Occipital lobe (tissue), 2 donors: Measurements from ENCODE around the gene SLC6A1. TPM values are rescaled to one million over a fixed set of nuclear protein-coding genes. Genes with fewer than 3 reads are reported as not detected.

ENCODE experiments used
- DNase-seq: peaks from one replicate; lab custom pipeline; 2025; lab: John Stamatoyannopoulos, UW
- total RNA-seq: library from RNA; depleted of rRNA; stranded (reverse); fragments of >200 nt; gene quantifications from one replicate; pipeline ENCODE4 v1.2.3, GENCODE V29; 2014

Gene SLC6A1
- total RNA-seq, 1 donor from 2014 or later = 61.1 TPM

DNA sequence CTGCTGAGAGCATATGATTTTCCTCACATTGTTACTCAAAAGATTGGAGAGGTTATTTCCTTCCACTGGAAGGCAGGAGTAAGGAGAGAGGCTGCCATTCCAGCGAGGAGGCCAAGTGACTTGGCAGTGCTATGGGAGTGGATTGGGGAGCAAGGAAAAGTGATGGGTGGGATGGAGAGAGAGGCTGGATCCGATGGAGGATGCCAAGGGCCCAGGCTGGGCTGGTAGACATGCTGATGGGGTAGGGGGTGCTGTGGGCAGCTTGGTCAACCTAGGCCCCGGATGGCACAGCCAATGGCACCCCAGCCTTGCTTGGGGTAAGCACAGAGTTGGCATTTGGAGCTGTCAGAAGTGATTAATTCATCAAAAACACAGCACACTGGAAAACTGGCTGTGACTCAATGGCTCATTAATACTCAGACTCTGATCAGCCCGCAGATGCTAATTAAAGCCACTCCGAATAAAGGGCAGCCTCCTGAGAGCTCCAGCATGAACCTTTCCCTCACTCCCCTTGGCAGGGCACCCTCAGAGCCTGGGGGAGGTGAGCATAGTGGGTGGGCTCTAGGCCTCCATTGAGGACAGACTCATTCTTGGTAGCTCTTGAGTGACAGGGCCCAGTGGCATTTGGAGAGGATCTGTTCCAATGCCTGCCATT is 22.1 kb upstream of the SLC6A1 start:
- DNase-seq = no peak

DNA sequence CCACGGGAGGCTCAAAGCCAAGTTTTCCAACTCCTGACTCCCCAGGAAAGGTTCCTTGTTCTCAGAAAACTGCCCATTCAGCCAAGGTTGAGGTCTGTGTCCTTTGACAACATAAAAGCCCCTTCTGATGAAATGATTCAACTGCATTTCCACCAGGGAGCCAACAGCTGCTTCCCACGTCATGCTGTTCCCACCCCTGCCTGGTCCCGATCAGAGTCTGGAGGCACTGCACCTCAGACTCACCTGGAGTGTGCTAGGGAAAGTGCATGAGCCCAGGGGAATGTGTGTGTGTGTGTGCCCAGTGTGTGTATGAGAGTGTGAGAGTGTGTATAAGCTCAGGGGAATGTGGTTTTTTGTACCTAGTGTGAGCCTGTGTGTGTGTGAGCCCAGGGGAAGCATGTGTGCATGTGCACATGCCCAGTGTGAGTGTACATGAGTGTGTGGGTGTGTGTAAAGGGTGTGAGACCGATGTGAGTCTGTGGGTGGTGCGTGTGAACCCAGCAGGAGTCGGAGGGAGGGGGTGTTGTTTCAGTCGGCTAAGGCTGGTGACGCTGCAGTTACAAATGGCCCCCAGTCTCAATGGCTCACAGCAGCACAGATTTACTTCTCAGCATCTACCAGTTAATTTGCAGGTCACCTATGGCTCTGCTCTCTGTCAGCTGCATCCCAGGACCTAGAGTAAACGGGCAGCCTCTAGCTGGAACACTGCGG is 20.3 kb upstream of the SLC6A1 start:
- no peak for DNase-seq

DNA sequence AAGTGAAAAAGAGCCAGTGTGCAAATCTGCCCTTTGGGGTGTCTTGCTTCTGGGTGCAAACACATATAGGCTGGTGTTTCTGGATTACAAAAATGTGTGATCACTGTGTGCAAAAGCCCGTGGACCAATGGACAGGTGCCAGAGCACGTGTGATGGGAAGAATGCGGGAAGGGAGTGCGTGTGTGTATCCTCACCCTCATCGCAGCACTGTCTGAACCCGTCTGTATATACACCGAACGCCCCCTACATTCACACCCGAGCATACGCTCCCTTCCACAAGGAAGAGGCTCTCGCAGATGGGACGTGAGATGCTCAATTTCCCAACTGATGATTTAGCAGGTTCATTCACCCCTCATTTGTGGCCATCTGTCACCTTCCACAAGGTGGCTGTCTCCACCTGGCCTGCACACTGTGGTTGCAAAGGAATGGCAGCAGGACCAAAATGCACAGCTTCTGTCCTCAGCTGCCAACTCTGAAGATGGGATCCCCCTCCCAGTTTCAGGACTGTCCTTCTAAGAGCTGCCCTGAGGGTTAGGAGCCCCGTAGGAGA is 19.4 kb upstream of the SLC6A1 start:
- no peak for DNase-seq

DNA sequence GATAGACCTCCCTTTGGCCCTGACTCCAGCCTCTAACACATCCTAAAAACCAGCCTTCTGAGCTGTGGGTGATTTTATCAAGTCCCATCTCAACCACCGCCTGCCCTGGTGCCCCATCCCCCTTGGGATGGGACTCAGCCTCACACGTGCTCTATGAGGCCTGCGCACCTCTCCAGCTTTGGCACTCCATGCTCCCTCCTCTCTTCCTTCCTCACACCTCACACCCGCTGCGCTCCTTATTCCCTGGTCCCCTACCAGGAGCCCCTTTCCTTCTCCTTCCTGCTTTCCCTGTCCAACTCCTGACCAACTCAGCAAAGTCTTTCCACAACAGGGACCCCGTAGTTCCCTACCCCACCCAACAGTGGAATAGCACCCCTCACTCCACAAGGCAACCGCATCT is 18.4 kb upstream of the SLC6A1 start:
- no peak for DNase-seq

DNA sequence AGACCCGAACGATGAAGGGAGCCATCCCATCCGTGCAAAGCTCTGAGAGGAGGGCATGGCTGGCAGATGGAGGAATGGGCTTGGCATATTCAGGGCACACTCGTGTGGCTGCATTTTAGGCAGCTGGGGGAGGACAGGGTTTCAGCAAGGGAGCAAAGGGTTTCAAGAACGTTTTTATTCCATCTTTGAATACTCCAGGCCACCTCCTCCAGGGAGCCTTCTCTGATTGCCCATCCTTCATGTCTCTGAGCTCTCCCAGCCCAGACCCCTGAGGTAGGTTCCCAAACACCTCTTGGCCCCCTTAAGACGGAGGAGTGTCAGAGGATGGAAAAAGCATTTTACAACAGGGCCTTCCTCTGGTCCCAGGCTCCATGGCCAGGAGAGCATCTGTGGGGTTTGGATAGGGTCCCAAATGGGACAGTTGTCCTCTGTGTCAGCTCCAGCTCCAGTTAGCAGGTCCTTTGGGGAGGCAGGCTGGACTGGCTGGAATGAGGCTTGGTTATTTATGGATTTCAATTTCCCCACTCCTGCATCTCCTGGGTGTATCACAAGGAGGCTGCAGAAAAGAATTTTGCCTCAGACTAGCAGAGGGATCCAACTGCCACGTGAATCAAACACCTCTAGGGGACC is 17.7 kb upstream of the SLC6A1 start:
- DNase-seq = no peak

DNA sequence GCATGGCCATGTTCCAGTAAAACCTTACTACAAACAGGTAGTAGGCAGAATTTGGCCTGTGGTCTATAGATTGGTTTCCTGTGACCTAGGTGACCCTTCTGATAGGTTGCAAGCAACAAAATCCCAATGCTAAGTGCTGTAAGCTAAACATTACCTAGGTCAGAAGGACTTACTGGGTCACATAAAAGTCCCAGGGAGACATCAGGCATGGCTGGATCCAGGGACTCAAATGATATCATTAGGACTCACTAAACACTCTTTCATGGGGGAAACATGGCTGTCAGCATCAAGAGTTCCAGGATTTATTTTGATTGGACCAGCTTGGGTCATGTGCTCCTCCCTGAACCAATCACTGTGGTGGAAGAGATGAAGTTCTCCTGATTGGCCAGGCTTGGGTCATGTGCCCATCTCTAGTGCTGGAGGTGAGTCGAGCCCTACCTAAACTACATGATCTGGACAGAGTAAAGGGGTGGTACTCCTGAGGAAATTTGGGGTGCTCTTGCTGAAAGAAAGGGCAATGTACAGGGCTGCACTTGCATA is 16.8 kb upstream of the SLC6A1 start:
- DNase-seq = no peak

DNA sequence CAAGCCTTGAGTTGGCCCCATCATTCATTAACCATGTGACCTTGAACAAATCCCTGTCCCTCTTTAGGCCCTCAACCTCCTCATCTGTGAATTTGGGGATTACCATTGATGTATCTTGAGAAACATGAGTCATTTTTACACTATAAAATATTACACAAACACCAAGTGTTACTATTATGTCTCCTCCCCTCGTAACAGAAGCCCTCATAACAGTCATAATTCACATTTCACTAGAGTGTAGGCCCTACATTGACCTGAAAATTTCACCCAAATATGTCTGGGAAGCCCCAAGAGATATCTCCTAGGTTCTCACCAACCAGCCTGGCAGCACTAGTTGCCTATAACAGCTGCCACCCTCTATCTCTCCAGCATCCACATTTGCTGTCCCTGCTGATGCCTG is 15.8 kb upstream of the SLC6A1 start:
- DNase-seq = no peak

DNA sequence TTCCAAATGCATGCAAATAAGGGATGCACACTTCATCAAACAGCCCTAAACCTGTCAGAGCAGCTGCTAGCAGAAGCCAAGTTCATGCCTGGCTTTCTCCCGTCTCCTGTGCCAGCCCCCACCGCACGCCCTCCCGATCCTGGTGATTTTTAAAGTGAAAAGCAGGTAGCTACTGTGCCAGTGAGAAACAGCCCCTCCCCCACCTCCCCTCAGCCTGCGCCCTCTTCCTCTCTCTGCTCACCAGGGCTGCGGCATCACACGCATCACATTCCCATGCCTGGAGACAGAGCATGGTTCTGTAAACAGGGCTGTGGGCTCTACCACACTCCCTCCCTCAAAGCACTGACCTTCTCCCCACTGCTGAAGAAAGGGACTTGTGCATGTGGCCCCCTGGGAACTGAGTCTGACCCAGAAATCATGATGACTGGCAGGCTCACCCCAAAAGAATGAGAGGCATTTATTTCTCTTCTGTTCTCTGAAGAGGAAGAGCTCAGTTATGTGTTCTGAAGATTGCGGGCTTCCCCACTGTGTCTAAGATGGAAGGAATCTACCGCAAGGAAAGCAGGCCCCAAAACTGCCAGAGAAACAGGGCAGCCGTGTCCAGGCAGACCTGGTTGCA is 14.5 kb upstream of the SLC6A1 start:
- no peak for DNase-seq

DNA sequence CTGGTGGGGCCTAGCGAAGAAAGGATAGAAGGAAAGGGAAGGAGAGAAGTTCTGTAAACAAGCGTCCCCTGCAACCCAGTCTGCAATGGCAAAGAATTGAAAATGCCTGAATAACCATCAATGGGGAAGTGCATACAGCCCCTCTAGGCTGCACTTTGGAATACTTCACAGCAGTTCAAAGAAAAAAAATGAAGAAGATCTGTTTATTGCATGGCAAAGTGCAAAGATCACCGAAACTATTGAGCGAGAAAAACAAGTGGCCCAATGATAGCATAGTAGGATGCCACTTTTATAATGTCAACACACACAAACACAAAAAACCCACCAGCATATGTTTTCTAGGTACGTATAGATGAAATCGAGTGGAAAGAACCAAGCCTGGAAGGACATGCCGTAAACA is 13.6 kb upstream of the SLC6A1 start:
- no peak for DNase-seq

DNA sequence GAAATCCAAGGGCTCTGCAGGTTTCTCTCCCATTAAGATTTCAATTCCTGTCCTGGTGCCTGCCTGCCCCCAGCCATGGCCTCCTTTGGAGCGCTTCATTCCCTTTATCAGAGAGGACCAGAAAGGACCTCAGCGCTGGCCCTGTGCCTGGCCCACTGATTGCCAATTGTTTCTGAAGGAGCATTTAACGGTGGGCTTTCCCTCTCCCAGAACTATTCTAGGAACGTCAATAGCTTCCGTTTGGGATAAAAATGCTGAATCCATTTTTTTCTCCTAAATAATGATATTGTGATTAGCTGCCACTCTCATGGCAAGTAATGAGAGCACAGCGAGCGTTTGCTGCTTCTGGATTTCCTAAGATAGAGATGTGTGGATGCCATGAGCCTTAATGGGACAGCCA is 12.2 kb upstream of the SLC6A1 start:
- DNase-seq = no peak

DNA sequence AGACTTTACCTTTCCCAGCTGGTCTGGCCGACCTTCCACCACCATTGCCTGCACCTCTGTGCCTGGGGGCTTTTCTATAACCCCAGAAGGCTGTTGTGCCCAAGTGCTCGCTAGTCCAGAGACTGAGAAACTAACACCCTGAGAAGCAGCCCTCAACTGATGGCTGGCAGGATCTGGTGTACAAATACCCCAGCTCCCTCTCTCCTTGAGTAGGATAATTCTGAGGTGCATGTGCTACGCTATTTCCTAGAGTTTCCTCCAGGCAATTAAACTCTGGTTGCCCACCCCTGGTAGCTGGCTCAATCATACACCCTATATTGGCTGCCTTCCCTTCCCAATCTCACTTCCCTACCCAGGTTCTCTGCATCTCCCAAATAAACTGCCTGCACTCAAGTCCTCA is 11.5 kb upstream of the SLC6A1 start:
- no peak for DNase-seq

DNA sequence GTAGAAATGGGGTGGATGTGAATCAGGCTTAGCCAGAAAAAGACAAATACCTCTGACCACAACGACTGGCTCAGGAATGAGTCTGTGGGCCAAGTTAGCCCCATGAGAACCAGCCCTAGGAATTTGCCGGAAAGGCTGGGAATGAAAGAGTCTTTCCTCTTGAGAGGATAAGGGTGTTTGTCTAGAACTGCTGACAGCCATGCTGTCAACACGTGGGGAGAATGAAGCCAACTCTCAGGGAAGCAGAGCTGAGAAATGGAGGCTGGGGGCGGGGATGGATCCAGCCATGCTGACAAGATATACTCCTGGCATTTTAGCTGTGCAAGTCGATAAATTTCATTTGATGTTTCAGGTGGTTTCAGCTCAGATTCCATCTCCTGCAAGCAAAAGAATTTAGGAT is 10.6 kb upstream of the SLC6A1 start:
- no peak for DNase-seq

DNA sequence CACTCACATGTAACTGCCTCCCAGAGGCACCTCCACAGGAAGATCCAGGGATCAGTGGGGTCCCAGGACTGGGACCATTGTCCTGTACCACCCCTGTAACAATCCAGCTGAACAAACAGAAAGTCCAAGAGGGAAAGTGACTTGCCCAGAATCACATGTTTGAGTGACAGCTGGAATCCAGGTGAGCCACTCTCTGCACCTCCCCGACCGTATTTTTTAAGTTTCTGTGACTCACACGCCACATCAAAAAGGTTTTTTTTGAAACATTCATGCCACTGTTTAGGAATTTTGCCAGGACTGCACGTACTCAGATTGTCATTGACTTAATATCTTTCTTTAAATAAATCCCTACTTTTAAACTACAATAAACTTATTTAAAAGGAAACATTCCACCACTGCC is 9.8 kb upstream of the SLC6A1 start:
- DNase-seq = no peak

DNA sequence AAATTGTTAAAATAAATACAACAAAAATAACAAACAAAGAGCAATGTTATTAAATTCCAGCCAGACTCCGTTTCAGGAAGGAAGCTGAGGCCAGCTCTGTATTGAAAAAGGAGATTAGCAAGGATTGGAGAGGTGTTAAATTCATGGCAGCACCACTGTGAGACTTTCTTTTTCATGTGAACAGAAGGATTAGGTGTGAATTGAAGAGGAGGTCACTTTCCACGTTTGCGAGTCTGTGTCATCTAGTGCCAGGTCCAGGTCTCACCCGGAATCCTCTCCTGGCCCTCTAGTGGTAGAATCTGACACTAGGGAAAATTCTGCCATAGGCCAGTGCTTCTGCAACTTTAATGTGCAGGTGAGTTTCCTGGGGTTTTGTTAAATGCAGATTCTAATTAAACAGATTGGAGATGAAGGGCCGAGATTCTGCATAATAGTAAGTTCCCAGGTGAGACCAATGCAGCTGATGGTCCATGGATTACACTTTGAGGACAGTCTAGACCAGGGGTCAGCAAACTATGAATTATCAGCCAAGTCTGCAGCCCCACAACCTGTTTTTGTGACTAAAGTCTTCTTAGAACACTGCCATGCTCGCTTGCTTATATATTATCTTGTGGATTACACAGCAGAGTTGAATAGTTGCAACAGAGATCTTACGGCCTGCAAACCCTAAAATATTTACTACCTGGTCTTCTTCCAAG is 9.2 kb upstream of the SLC6A1 start:
- no peak for DNase-seq

DNA sequence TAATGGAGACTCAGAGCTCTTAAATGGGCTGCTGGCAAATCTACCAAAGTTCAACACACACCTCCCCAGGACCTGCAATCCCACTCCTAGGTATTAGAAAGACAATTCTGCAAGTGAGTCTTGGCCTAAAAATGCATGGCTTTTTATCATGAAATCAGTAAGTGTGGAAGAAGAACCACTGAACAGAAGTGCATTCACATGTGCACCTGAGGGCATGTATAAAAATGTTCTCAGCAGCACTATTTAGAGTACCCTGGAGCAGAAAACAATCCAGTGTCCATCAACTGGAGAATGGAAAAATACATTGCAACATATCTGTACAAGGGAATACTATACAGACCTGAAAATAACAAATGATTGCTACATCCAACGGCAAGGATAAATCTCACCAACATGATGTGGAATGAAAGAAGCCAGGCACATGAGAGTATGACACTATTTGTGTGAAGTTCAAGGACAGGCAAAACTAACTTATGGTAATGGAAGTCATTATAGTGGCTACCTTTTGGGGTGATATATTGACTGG is 8.1 kb upstream of the SLC6A1 start:
- no peak for DNase-seq

DNA sequence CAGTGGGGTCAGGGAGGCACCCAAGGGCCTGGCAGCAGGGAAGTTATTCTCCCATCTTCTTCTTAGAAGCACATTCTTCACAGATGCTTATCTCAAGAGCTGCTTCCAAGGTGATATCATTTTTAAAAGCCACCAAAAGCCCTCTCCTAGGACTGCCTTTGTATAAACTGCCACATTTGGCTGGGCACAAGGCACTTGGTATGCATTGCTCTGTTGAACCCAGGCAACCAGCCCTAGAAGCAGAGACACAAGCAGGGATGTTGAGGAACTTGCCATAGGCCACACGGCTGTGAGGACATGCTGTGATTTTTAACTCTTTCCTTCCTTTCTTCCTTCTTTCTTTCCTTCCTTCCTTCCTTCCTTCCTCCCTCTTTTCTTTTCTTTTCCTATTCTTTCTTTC is 7.4 kb upstream of the SLC6A1 start:
- DNase-seq = no peak

DNA sequence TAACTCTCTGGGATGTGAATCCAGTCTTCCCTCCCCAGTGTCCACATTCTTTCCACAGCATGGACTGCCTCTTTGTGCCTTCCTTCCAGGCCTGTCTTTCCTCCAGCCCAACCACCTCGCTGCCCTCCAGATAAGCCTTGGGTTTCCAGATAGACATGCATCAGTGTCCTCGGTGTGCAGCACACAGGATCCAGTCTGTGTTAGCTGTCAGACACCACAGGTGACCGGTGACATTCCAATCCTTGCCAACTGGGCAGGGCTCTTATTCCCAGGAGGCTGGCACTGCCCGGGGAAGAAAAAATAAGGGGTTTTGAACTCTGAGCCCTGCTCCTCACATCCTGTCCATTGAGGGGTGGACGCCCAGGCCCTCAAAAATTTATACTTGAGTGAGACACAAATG is 6.0 kb upstream of the SLC6A1 start:
- DNase-seq = no peak

DNA sequence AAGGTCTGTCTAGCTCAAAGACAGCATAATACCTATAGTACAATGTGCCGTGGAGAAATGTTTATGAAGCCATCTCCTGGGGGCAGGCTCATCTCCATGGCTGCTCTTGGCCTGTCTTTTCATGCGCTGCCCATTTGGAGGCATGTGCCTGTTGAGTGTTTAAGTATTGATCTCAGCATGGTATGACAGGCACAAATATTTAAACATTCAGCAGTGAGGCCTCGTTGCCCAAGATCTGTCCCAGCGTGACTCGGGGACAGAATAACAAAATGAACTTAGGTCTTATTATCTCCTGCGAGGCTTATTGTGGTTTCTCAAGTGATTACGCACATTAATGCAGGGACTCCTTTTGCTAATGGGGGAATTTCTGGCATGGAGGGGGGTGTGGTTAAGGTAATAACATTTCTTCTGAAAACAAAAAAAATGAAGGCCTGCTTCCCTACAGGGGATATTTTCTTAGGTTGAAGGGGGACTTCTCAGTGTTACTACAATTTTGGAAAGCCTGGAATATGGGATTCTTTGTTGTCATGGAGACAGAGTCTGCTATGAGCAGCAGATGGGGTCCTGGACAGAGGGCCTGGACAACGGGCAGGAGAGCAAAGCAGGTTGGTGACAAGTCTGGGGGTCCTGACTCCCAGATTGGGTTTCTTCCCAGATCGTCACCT is 4.4 kb upstream of the SLC6A1 start:
- DNase-seq = no peak

DNA sequence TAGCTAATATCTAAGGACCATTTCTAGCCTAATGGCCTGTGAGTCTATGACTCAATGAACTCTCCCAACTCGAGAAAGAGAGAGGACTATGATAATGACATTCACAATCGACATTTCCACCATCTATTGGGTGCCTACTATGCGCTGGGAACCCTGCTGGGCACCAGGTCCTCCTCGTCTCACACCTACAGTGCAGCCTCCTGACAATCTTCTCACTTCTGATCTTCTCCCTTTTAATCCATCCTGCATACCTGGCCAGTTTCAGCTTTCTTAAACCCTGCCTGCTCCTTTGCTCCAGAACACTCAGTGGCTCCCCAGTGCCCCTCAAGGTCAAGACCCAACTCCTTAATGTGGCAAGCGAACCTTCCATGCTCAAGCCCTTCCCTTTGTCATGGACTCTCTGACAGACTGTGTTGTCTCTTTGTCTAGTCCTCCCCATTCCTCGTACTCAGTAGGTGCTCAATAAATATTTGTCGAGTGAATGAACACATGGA is 3.5 kb upstream of the SLC6A1 start:
- no peak for DNase-seq

DNA sequence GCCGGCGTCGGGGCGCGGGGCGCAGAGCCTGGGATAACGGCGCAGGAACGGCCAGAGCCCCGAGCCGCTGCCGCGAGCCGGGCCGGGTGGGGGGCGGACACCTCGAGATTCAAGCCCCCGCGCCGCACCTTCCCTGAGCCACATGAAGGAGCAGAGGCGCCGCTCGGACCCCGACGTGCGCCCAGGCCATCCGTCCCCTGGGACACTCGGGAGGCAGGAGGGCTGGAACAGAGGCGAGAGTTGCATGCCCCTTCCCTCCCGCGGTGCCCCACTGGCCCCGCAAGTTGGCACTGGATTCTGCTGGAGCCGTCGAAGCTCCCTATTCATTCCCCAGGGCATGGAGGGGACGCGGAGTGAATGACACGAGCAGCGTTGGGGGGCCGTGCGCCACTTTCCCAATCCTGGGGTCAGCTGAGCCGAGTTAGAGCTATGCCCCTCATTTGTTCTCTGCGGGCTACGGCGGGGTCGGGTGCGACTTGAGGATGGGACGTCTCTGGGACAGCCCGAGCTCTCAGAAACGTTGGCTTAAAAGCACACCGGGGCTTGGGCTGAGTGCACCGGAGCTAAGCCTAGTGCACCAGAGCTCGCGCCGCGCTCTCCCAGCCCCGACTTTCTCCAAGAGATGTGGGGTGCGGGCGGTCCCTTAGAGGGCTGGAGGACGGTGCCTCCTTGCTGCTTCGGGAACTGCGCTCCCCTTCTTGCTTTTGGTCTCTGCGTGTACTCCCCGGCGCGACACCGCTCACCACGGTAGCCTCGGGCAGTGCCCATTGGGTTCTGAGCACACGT is 588 bp downstream of the SLC6A1 start:
- DNase-seq = no peak
